Activated CD4-positive, alpha-beta T cell treated with anti-CD3 and anti-CD28 coated beads, Interleukin-2, amount 50 U/mL, for 16 hours (primary cell): ENCODE data around the gene PABPC3.
A peak's percentile ranks its signal among the peaks of the same experiment; 100 is the strongest.

ENCODE experiments used
- DNase-seq: peaks from one replicate; pipeline ENCODE4 v3.0.0-alpha.2; 2020

Gene PABPC3

GRCh38 chr13:25095851-25096453 lies at the start of gene PABPC3:
Gene PABPC3 (plus strand): TSS chr13:25096136. CDS start chr13:25096199, 63 bp downstream.
- peak; percentile 5 for DNase-seq

- DNase-seq, result no peak
Measured at GRCh38 chr13:25046274-25046984, 49.5 kb upstream of the PABPC3 start.

- no peak for DNase-seq
Measured at GRCh38 chr13:25046985-25047511, 48.9 kb upstream of the PABPC3 start.

GRCh38 chr13:25051065-25051464 lies 44.9 kb upstream of the PABPC3 start:
- no peak for DNase-seq

- DNase-seq, result no peak
Measured at GRCh38 chr13:25059166-25059565, 36.8 kb upstream of the PABPC3 start.

- DNase-seq, result no peak
Measured at GRCh38 chr13:25059958-25060357, 36.0 kb upstream of the PABPC3 start.

- DNase-seq, result no peak
Measured at GRCh38 chr13:25062479-25062878, 33.5 kb upstream of the PABPC3 start.

- no peak for DNase-seq
Measured at GRCh38 chr13:25064396-25064795, 31.5 kb upstream of the PABPC3 start.

GRCh38 chr13:25065974-25066770 lies 29.8 kb upstream of the PABPC3 start:
- DNase-seq, result no peak

GRCh38 chr13:25067064-25067463 lies 28.9 kb upstream of the PABPC3 start:
- DNase-seq, result no peak

GRCh38 chr13:25068810-25069209 lies 27.1 kb upstream of the PABPC3 start:
- no peak for DNase-seq

- no peak for DNase-seq
Measured at GRCh38 chr13:25069236-25069635, 26.7 kb upstream of the PABPC3 start.

- DNase-seq, result no peak
Measured at GRCh38 chr13:25069911-25070310, 26.0 kb upstream of the PABPC3 start.

- DNase-seq, result no peak
Measured at GRCh38 chr13:25080773-25081172, 15.2 kb upstream of the PABPC3 start.

- no peak for DNase-seq
Measured at GRCh38 chr13:25084096-25084495, 11.8 kb upstream of the PABPC3 start.

GRCh38 chr13:25085125-25085742 lies 10.7 kb upstream of the PABPC3 start:
- DNase-seq, result peak; percentile 27

GRCh38 chr13:25088562-25089221 lies 7.2 kb upstream of the PABPC3 start:
- no peak for DNase-seq

GRCh38 chr13:25097426-25097825 lies 1.5 kb downstream of the PABPC3 start:
- no peak for DNase-seq

- DNase-seq, result no peak
Measured at GRCh38 chr13:25103711-25104110, 7.8 kb downstream of the PABPC3 start.

- no peak for DNase-seq
Measured at GRCh38 chr13:25109341-25109740, 13.4 kb downstream of the PABPC3 start.

GRCh38 chr13:25110956-25111584 lies 15.1 kb downstream of the PABPC3 start:
- no peak for DNase-seq

- DNase-seq, result no peak
Measured at GRCh38 chr13:25111585-25111956, 15.6 kb downstream of the PABPC3 start.
